Fibroblast of gingiva (primary cell): ENCODE data around the gene GAS7.

Experiments
- DNase-seq: peaks from one replicate; pipeline ENCODE4 v3.0.0-alpha.2; 2011; ENCODE audit warnings: low read depth

Gene GAS7

DNA sequence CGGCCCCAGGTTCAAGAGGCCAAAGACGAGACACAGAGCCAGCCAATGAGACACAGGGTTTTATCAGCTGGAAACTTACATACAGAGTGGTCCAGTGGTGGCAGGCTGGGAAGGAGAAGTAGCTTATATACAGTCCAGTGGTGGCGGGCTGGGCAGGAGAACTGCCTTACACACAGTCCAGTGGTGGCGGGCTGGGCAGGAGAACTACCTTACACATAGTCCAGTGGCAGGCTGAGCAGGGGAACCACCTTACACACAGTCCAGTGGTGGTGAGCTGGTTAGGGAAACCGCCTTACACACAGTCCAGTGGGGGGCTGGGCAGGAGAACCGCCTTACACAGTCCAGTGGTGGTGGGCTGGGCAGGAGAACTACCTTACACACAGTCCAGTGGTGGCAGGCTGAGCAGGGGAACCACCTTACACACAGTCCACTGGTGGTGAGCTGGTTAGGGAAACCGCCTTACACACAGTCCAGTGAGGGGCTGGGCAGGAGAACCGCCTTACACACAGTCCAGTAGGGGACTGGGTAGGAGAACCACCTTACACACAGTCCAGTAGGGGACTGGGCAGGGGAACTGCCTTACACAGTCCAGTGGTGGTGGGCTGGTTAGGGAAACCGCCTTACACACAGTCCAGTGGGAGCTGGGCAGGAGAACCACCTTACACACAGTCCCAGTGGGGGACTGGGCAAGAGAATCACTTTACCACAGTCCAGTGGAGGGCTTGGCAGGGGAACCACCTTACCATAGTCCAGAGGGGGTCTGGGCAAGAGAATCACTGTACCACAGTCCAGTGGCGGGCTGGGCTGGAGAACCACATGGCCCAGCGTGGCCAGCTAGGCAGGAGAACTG lies 90.9 kb downstream of the GAS7 start:
- DNase-seq = no peak

DNA sequence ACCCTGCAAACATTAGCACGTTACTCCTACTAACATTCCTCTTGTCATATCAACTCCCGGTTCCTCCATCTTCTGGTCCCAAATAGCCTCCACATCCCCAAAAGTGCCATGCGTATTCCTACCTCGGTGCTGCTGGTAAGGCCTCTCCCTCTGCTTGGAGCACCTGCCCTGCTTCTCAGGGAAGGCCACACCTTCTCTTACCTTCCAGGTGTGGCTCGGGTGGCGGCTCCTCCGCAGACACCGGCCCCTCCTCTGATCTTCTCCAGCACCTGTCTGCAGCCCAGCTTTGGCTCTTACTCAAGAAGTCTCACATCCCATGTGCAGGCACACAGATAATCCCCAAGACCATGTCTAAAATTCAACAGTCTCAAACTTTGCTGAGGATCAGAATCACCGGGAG lies 92.3 kb downstream of the GAS7 start:
- DNase-seq = no peak

- no peak for DNase-seq
These were observed 92.8 kb downstream of the GAS7 start for GRCh38 chr17:10105513-10106001.

DNA sequence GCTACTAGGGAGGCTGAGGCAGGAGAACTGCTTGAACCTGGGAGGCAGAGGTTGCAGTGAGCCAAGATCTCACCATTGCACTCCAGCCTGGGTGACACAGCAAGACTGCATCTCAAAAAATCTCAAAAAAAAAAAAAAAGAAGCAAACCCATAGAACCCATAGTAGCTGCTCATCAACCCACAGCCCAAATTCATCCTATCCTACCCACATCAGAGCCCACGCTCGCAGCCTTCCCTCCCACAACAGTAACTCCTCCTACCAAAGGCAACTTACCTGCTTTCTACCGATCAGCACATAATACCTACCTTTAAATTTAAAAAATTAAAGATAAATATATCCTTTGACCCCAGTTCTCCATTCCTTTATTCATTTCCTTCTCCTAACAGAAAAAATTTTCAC lies 94.7 kb downstream of the GAS7 start:
- no peak for DNase-seq

DNA sequence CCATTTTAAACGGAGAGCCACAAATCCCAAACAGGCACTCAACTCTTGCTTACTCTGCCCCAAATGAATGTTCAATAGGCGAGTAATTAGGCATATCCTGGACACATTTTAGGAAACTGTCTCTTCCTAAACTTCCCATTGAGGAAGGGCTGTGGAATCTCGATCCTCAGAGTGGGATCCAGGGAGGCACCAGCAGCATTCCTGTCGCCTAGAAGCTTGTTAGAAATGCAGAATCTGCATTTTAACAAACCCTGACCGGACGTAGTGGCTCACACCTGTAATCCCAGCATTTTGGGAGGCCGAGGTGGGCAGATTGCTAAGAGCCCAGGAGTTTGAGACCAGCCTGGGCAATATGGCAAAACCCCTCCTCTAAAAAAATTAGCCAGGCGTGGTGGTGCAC lies 95.6 kb downstream of the GAS7 start:
- no peak for DNase-seq

GRCh38 chr17:10099051-10099571 lies 99.3 kb downstream of the GAS7 start:
- DNase-seq = peak; percentile 70

- DNase-seq = no peak
These were observed 101.8 kb downstream of the GAS7 start for GRCh38 chr17:10096596-10096995.

DNA sequence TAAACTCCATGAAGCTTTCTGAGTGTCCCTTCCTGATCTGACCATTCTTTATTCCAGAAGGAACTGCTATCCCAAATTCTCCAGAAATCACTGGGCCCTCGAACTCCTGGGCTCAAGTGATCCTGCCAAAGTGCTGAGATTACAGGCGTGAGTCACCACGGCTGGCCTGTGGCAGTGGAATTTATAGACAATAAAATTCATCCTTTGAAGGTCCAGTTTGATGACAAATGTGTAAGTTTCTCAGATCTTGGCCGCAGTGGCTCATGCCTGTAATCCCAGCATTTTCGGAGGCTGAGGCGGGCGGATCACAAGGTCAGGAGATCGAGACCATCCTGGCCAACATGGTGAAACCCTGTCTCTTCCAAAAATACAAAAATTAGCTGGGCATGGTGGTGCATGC lies 103.1 kb downstream of the GAS7 start:
- peak; percentile 18 for DNase-seq

DNA sequence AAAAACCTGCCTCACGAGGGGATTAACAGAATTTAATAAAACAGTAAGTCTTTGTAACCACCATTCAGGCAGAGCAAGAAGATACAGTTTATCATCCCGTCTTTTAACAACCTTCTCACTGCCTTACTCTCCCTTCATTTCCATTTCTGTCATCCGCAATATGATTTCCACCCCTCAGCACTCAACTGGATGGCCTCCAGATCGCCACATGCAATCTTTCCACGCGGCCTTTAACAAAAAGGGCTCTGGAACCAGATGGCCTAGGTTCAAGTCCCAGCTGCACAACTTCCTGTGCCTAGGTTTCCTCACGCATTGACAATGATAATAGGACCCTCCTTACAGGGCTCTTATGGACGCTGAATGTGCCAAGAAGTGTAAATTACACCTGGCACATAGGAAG lies 103.6 kb downstream of the GAS7 start:
- no peak for DNase-seq

DNA sequence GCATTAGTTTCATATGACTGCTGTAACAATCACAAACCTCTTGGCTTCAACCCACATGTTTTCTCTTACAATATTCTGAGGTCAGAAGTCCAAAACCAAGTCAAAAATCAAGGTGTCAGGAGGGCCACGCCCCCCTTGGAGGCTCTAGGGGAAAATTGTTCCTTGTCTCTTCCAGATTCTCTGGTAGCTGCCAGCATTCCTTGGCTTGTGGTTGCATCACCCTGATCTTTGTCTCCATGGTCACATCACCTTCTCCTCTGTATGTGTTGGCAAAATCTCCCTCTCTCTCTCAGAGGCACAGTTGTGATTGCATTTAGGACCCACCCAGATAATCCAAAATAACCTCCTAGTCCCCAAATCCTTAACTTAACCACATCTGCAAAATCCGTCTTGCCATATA lies 105.8 kb downstream of the GAS7 start:
- DNase-seq = no peak

DNA sequence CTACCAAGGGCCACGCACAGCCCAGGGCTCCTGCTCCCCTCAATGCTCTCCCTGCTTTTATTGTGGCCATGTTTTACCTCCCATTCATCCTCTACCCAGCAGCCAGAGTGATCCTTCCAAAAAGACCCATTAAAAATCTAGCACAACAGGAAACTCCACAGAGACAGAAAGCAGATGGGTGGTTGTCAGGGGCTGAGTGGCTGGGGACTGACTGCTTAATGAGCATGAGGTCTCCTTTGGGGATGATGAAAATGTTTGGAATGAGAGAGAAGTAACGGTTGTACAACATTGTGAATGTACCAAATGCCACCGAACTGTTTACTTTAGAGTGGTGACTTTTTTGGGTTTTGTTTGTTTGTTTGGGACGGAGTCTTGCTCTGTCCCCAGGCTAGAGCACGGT lies 107.4 kb downstream of the GAS7 start:
- no peak for DNase-seq

GRCh38 chr17:10089196-10089804 lies 109.1 kb downstream of the GAS7 start:
- DNase-seq = no peak

- no peak for DNase-seq
These were observed 110.0 kb downstream of the GAS7 start for GRCh38 chr17:10088444-10088843.

DNA sequence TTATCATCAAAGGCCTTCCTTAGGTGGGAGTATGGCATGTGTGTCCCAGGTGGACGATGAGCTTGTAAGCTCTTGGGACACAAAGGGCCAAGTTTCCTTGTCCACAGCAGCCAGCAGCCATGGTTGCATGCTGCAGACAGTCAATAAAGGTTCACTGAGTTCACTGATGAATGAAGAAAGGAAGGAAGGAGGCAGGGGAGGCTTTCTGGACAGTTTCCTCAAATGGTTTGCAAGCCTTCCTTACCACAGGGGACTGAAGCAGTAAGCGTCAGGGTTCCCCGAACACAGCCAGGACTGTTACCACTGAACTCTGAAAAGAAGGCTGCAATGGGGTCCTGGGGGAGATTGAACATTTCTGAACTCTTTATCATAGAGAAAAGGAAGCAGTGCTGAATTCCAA lies 111.1 kb downstream of the GAS7 start:
- DNase-seq = no peak

- no peak for DNase-seq
These were observed 114.5 kb downstream of the GAS7 start for GRCh38 chr17:10083864-10084263.

- DNase-seq = no peak
These were observed 115.6 kb downstream of the GAS7 start for GRCh38 chr17:10082795-10083194.

GRCh38 chr17:10081571-10082169 lies 116.7 kb downstream of the GAS7 start:
- no peak for DNase-seq

- DNase-seq = no peak
These were observed 120.7 kb downstream of the GAS7 start for GRCh38 chr17:10077561-10078299.

- DNase-seq = no peak
These were observed 122.5 kb downstream of the GAS7 start for GRCh38 chr17:10075919-10076318.

DNA sequence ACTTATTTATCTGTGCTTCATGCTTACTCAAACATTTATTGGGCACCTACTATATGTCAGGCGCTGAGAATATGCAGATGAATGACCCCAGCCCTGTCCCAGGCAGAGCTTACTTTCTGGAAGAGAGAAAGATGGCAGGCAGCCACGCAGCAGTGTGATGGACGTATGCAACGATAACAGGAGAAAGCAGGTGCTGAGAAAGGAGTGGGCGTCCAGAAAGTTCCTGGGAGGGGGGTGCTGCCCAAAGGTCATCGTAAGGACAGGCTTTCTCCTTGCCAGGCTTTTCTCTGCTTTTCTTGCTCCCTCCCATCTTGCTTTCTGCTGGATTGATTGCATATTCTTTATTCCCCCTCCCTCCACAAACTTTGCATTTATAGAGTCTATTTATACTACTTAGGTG lies 124.5 kb downstream of the GAS7 start:
- DNase-seq = no peak

DNA sequence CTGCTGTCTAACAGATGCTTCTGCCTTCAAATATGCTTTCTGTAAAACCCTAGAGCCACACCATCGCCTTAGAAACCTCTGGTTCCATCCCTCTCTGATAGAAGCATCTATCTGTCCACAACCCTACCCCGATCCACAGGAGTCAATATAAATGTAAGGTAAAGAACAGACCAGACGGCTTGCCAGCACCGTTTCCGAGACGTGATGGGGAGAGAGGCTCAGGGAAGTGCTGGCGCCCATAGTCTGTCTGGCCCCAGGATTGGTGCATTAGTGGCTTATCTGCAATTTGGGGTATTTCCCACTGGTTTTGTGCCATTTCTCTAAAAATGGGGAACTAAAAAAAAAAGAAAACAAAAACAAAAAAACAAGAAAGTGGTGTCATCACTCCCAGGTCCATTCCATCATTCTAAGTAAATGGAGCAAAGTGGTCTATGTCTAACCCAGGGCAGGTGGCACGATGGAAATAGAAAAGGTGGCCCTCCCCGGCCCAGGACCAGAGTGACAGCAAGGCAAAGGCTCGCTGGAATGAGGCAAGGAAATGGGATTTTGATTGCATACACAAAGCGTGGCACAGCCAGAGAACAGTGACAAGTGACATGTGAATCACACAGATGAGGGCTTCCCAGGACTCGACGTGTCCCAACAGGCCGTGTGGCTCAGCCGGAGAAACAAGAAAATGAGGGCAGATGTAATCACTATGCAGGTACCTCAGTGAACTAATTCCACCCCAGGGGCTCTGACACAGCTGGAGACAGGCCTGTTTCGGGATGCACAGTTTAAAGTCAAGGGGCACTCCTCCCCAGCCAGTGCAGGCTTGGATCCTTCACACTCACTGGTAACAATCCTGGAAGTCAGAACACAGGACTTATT lies 125.6 kb downstream of the GAS7 start:
- no peak for DNase-seq
